ENCODE results near the gene ADK.

Gene ADK

DNA sequence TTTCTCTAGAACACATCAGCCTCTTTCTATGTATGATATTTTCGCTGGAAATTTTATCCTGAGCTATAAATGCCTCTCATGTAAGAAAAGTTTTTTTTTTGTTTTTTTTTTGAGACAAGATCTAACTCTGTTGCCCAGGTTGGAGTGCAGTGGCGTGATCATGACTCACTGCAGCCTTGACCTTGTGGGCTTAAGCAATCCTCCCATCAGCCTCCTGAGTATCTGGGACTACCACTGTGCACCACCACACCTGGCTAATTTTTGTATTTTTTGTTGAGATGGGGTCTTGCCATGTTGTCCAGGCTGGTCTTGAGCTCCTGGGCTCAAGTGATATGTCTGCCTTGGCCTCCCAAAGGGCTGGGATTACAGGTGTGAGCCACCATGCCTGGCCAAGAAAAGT lies 80.4 kb downstream of the ADK start:
- intact Hi-C loops (cut with DNase I): no loop called here
- DNase-seq: no peak

DNA sequence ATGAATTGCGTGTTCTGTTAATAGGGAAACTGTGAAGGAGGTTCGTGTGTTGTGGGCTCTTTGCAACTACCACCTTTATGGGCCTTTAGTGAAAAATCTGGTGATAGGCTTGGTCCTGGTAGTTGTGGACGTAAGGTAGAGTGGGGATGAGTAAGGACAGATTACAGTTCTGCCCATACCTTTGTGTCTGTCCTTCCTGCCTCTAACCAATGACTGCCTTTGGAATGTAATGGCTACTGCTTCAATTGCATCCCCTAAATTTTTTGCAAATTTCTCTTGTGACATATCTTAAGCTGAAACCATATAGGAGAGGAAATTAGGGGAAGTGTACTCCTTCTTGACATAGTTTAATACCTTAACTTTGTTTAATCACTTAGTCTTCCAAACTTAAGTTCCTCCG lies 82.3 kb downstream of the ADK start:
- intact Hi-C loops (cut with DNase I): no loop called here
- no peak for DNase-seq

DNA sequence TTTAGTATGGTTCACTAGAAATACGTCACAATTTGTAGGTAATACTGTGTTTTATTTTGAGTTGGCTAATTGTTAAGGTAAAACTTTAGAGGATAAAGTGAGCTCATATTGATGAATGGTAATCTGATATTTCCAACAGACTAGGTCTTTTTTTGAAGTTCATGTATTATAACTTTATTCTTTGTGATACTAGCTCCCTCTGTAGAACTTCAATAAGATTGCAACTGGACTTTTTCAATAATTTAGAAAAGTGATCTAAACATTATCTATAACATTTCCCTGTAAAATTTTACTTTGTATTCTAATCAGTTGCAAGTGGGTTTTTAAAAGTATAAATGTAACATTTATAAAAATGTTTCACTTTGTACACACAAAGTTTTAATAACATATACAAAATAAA lies 83.5 kb downstream of the ADK start:
- DNase-seq: no peak
- intact Hi-C loops (cut with DNase I): no loop called here

DNA sequence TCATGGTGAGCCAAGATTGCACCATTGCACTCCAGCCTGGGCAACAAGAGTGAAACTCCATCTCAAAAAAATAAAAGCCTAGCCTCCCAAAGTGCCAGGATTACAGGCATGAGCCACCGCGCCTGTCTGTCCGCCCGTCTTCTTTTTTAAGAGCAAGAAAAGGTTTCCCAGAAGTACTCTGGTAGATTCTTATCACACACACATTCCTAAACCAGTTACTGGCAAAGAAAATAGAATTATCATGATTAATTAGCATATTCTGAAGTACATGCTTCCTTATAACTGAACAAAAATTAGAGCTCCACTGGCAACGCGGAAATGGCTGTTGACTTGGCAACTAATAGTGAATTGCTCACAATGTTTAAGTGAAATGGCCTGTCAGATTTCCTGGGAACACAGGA lies 87.0 kb downstream of the ADK start:
- intact Hi-C loops (cut with DNase I): no loop called here

DNA sequence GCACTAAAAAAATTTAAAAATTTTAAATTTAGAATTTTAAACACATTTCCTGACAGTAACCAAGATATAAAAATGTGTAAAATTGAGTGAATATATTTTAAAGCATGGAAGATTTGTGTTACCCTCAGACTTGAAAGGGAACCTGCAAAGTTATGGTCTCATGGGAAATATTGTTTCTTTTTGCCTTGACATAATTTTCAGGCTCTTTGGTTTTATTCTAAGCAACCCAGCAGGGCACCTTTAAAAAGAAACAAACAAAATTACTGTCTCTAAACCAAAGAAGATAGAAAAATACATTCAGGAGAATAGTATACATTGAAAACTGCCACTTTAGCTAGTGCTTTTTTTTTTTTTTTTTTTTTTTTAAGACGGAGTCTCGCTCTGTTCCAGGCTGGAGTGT lies 87.5 kb downstream of the ADK start:
- no peak for DNase-seq
- intact Hi-C loops (cut with DNase I): no loop called here

More for the DNA sequence above, 87.0 kb downstream of the ADK start:
- peak in 1 of 10 donors; percentile 24 for DNase-seq

DNA sequence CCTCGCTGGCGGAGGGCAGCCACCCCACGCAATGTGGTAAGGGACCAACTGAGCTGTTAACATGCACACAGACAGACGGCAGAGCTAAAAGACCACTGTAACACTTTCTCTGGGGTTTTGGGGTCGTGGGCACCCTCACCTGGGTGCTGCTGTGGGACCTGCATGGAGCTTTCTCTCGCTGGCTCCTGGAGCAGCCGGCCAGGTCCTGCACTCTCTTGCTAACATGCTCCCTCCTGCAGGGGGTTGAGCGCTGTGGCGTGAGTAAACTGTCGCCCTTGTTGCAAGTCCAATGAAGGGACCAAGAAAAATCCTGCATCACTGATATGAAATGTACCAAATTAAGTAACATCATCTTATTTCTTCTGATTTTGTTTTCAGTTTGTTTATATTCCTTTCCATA lies 92.0 kb downstream of the ADK start:
- intact Hi-C loops (cut with DNase I): loop anchor here (5.0 kb wide), 1 partner anchor 994 kb away; the partner anchor contains the start of gene COMTD1
- DNase-seq: no peak

DNA sequence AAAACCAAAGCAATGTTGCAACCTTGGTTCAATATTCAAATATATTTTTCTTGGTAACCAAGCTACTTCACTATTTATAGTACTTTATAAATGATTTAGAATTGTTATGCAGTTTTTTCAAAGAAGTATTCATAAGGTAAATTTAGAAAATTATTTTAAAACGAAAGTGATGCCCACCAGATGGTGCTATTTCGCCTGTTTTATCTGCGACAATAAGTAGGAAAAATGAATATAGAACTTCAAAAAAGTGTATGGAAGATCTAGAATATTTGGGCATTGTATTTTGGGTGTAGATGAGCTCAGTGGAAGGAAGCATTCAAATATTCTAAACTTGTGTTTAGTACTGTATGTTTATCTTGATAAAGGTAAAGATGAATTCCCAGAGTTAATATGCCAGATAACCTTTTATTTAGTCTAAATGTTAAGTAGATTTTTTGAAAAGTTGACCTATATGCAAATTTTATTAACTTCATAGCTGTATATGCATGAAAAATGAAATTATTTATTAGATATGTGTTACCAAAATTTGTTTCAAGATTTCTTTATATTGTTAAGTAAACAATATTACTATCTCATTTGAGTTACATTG lies 93.2 kb downstream of the ADK start:
- DNase-seq: no peak
- intact Hi-C loops (cut with DNase I): loop anchor here (1.0 to 5.0 kb wide), 2 partner anchors 856 to 993 kb away; partner anchors contain the start of gene COMTD1

DNA sequence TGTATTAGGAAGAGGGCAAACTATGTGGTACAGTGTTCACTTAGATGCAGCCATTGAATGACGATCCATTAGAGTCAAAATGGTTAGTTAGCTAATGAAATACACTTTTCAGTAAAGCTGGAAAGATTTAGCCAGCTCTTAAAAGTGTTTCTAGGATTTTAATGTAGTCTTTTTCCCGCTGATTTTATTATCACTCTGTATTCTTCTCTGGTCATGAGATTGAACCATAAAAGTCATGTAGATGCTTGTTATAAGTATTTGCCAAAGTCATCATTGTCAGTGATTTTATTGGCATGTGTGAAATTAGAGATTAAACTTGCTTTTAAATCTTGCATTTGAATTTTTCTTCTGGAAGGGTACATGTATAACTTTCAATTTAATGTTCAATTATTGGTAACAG lies 93.8 kb downstream of the ADK start:
- DNase-seq: no peak
- intact Hi-C loops (cut with DNase I): loop anchor here (1.0 to 5.0 kb wide), 2 partner anchors 855 to 992 kb away; partner anchors contain the start of gene COMTD1

DNA sequence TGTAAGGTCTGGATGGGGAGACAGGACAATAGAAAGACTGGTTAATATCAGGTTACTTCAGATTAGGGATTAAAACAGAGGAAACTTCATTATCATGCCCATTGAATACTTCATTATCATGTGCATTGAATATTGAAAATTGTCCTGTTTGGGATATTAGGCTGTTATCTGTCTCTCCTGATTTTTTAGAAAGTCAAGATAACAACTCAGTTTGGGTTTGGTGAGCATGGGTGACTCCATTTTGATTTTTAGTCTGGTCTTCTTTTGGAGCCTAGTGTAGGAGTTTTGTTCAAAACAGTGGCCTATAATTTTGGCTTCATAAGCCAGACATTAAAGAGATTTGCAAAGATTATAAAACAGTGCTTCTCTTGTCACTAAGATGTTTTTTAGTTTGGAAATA lies 95.5 kb downstream of the ADK start:
- intact Hi-C loops (cut with DNase I): no loop called here
- DNase-seq: no peak

DNA sequence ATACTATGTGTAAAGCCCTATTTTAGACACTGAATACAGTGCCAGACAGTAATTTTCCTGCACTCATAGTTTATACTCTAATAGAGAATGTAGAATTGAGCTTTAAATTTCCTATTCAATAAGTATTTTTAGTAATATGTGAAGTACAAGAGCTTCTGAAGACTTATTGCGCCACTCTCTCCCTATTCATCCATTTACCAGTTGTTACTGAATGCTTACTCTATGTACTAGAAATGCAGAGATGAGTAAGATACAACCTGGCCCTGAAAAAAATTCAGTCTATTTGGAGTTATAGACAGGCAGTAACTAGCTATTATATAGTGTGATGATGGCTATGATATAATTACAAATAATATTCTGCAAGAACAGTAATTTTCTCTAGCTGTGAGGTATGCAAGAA lies 98.8 kb downstream of the ADK start:
- intact Hi-C loops (cut with DNase I): no loop called here

DNA sequence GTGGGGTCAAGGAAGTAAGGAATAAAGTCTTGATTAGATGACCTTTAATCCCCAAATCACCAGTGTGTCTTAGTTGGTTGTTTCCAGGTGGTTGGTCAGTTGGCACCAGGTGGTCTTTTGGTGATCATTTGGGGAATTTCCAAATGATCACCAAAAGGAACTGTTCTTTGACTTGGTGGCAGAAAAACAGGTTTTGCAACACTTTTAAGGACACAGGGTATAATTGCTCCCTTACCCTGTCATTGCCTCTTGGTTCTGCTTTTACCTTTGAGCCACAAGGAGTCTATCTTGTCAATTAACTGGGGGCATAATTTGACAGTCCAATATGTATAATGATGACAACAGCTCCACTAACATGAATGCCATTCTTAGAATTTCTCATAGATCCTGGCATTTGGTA lies 104.2 kb downstream of the ADK start:
- intact Hi-C loops (cut with DNase I): no loop called here
- no peak for DNase-seq

More for the DNA sequence above, 98.8 kb downstream of the ADK start:
- no peak for DNase-seq

DNA sequence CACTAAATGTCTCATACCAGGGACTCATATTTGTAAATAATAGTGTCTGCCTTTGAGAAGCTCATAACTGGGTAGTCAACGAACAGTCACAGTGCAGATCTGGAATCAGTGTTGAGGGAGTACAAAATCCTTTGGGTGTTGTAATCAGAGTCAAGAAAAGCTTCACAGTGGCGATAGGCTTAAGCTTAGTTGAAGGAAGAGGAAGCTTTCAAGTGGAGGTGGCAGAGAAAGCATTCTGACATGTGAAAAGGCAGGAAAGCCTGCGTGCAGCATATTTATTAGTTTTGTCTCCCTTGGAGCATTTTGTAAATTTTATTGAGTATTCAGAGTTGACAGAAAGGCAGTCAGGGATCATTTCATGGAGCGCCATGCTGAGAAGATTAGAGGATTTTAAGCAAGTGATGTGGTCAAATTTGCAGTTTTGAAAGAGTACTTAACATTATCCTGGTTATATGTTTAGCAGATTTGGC lies 104.9 kb downstream of the ADK start:
- DNase-seq: no peak
- intact Hi-C loops (cut with DNase I): no loop called here

DNA sequence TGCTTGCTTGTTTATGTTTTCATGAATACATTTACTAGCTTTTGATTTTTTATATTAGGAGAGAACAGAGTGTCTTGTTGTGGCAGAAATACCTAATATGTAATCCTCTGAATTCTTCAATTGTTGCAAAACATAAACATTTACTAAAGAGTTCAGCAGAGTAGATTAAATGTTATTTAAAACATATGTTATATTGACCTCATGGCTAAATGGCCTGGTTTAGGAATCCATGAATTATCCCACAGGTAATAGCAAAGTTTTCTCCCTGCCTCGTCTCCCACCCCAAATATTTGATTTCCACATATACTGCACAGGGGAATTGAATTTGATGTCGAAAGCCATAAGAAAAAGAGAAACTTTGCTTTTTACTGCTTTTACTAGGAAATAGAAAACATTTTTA lies 111.8 kb downstream of the ADK start:
- no peak for DNase-seq
- intact Hi-C loops (cut with DNase I): loop anchor here (2.0 to 10.0 kb wide), 2 partner anchors 562 to 976 kb away; partner anchors contain the start of gene KAT6B

DNA sequence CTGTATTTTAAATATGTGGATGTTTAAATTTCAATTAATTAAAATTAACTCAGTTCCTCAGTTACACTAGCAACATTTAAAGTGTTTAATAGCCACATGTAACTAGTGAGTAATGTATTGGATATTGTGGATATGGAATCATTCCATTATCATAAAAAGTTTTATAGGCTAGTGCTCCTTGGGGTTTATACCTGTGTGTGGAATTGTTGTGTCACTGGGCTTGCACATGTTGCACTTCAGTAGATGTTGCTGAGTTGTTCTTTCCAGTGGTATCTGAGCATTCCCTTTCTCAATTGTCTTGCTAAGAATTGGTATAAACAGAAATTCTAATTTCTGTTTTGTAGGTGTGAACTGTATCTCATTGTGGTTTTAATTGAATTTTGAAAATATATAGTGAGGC lies 113.0 kb downstream of the ADK start:
- intact Hi-C loops (cut with DNase I): loop anchor here (2.0 to 10.0 kb wide), 2 partner anchors 561 to 975 kb away; partner anchors contain the start of gene KAT6B
- no peak for DNase-seq

DNA sequence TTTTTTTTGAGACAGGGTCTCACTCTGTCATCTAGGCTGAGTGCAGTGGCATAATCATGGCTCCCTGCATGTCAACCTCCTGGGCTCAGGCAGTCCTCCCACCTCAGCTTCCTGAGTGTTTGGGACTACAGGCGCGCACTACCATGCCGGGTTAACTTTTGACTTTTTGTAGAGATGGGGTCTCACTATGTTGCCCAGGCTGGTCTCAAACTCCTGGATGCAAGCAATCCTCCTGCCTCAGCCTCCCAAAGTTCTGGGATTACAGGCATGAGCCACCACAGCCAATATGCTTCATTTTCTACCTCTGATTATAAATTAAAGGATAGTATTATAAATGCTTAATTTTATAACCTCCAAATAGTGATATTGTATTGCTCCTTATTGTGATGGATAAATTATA lies 121.3 kb downstream of the ADK start:
- no peak for DNase-seq
- intact Hi-C loops (cut with DNase I): no loop called here

DNA sequence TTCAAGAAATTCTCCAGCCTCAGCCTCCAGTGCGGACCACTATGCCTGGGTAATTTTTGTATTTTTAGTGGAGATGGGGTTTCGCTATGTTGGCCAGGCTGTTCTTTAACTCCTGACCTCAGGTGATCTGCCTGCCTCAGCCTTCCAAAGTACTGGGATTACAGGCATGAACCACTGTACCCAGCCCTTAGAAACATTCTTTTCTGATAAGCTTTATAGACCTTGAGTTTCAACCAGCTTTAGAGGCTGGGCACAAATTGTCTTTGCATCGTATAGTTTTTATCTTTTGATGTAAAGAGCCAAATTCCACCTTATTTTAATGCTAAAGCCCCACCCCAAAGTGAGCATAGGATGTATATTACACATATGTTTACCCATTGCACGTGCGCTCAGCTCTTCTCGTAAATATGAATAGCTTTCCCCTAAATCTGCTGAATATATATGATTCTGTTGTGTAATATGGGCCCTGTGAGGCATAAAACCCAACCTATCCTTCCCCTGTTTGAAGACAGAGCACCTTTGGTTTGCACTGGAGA lies 124.8 kb downstream of the ADK start:
- no peak for DNase-seq
- intact Hi-C loops (cut with DNase I): no loop called here

DNA sequence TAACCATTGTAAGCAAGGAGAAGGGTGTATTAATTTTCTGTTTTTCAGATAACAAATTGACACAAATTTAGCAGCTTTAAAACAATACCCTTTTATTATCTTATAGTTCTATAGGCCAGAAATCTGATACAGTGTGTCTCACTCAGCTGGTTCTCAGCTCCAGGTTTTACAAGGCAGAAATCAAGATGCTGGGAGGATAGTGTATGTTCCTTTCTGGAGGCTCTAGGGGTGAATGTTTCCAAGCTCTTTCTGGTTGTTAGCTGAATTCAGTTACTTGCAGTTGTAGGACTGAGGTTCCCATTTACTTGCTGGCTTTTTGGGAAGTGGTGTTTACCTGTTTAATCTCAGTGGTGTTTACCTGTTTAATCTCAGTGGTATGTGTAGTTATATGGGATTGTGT lies 125.4 kb downstream of the ADK start:
- intact Hi-C loops (cut with DNase I): no loop called here

DNA sequence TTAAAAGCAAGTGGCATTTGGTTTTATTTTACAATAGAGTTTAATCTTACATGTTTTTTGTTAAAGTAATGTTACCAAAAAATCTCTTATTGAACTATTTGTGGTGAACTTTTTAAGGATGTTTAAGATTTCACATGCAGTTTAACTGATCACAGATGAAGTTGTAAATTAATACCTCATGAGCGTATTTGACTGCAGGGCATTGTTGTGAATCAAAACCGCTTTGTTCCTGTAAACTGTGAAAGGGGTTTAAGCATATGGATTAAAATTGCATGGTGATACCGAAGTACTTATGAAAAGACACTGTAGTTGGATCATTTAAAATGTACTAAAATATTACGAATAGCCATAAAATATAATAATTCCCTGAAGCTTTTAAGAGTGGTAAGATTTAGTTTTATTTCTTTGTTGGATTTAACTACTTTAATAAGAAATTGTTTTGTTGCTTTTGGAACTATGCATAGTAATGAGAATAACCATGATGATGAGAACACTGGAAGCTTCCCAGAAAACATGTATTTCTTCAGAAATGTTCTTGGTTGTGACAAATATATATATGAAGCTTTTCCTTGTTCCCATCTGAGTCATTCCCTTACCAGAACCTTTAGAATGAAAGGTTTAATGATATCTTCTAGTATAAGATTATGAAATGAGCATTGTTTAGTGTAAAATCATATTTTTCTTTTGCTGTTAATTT lies 131.3 kb downstream of the ADK start:
- intact Hi-C loops (cut with DNase I): no loop called here
- DNase-seq: no peak

More for the DNA sequence above, 125.4 kb downstream of the ADK start:
- no peak for DNase-seq

DNA sequence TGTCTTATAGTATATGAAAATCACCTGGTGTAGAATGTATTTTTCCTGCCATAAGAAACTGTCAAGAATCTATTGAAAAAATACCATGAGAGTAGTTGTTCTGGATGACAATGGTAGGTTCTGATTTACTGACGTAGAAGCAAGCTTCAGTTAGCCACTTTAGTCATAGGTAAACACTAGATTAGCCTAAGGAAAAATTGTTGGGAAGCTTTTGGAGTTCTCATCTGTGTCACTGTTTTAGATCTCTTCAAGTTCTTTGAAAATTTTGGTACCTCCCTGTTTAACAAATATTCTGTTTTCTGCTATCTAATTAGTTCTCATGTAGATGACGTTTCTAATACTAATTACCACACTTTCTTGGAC lies 131.8 kb downstream of the ADK start:
- no peak for DNase-seq
- intact Hi-C loops (cut with DNase I): no loop called here

DNA sequence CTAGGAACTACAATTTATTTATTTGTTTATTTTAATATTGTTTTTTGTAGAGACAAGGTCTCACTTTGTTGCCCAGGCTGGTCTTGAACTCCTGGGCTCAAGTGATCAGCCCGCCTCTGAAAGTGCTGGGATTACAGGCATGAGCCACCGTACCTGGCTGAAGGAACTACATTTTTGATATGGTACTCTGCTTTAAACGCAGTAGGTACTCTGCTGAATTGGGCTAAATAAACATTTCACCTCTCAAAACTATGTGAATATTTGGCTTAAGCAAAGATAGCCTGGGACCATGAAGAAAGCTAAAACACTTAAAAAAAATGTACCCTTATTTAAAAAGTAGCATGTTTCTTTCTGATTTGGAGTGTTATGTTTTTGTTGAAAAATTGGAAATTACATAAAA lies 138.2 kb downstream of the ADK start:
- no peak for DNase-seq
- intact Hi-C loops (cut with DNase I): no loop called here

DNA sequence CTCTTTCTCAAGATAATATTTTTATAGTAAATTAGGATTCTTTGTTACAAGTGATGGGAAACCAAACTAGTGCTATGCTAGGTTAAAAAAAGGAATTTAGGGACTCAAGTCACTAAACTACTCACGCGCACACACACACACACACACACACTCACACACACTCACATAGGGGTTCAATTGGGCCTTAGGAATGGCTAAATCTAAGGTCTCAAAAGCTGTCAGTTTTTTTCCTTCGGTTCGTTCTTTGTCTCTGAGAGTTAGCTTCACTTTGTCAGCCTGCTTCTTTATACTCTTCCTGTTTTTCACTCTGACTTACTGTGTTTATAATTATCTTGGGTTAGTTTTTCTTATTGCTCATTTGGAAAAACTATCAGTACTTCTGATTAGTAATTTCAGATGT lies 138.9 kb downstream of the ADK start:
- DNase-seq: no peak
- intact Hi-C loops (cut with DNase I): no loop called here

DNA sequence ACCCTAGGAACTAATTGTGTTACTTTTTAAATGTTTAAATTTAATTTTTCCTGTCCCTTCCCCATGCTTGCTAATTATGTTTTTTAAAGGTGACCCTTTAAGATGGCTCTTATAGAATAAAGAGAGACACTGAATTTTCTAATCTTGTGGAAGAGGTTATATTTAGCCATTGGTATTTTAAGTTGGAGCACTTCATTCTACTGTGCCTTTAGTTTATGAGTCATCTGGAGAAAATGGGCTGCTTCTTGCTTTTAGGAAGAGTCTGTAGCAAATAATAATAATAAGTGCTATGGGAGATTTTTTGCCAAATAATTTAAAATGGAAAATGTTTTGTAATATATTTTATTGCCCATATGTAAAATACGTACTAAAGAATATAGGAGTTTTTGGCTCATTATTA lies 139.7 kb downstream of the ADK start:
- no peak for DNase-seq
- intact Hi-C loops (cut with DNase I): no loop called here

Measured in posterior cingulate gyrus (tissue), 11 donors.